ENCODE data around the gene PDZK1IP1. TPM values are rescaled to one million over a fixed set of nuclear protein-coding genes. Genes with fewer than 3 reads are reported as not detected.
A peak's percentile ranks its signal among the peaks of the same experiment; 100 is the strongest.

Gene PDZK1IP1
- polyA plus RNA-seq, 1 donor (not counting 4 experiments of a cell fraction or from before 2014, with no cell fraction given): 1.5 TPM

GRCh38 chr1:47226839-47227215, 37.0 kb upstream of the PDZK1IP1 start:
- Histone ChIP-seq H2AFZ (ENCODE audit: control insufficient read depth, low read length) (no peak overlapping the region), H3K9ac (ENCODE audit: control insufficient read depth, extremely low read depth, insufficient read depth, low read length) (no peak overlapping the region), H3K27me3 (ENCODE audit: control insufficient read depth, extremely low read depth, insufficient read depth, low read length) (peaks cover 95% of the 10 kb centered on the region), H3K79me2 (ENCODE audit: control insufficient read depth, insufficient read depth, low read length) (no peaks in the 10 kb centered on the region), H3K4me3 (ENCODE audit: control insufficient read depth in 2 of 3, extremely low read depth in 1 of 3, insufficient read depth in 2 of 3, low read depth in 1 of 3, low read length in 3 of 3) (no peak overlapping the region), H3K27ac (ENCODE audit: control insufficient read depth, insufficient read depth, low read length) (no peak overlapping the region), H3K9me3 (ENCODE audit: control insufficient read depth, low read depth, low read length) (no peaks in the 10 kb centered on the region), H3K4me2 (ENCODE audit: control insufficient read depth, extremely low read depth, insufficient read depth, low read depth, low read length) (no peak overlapping the region), H4K20me1 (ENCODE audit: control insufficient read depth, extremely low read depth, insufficient read depth, low read length) (peaks cover 12% of the 10 kb centered on the region), H3K9me1 (ENCODE audit: control insufficient read depth, extremely low read depth, insufficient read depth, low read length) (no peaks in the 10 kb centered on the region), H3K36me3 (ENCODE audit: control insufficient read depth in 2 of 2, extremely low read depth in 1 of 2, insufficient read depth in 2 of 2, low read length in 2 of 2) (no peaks in the 10 kb centered on the region), H3K4me1 (ENCODE audit: control insufficient read depth, extremely low read depth, insufficient read depth, low read length) (peaks cover 3% of the 10 kb centered on the region)
- TF ChIP-seq EZH2 (IDR thresholded peaks at IDR 0.05; ENCODE audit: low read length): no peak
- no peak for TF ChIP-seq CTCF (optimal IDR thresholded peaks at IDR 0.05 in 1 of 3, IDR thresholded peaks at IDR 0.05 in 1 of 3, conservative IDR thresholded peaks at IDR 0.05 in 1 of 3; ENCODE audit: extremely low read depth in 1 of 3, insufficient read depth in 2 of 3, low read length in 3 of 3)
- DNase-seq (ENCODE audit: low read depth, low spot score) (no peak), FAIRE-seq (no peak)
- dilution Hi-C loops (cut with MboI; ENCODE audit: extremely low pct_ligation_motif_present, low sequenced_read_pairs): no loop called here

GRCh38 chr1:47226121-47226838, 36.4 kb upstream of the PDZK1IP1 start:
- dilution Hi-C loops (cut with MboI; ENCODE audit: extremely low pct_ligation_motif_present, low sequenced_read_pairs): no loop called here
- no peak for FAIRE-seq

More at GRCh38 chr1:47226121-47226838, 36.4 kb upstream of the PDZK1IP1 start:
- Histone ChIP-seq H4K20me1 (ENCODE audit: control insufficient read depth, extremely low read depth, insufficient read depth, low read length) (peaks cover 10% of the 10 kb centered on the region), H2AFZ (ENCODE audit: control insufficient read depth, low read length) (no peak overlapping the region), H3K4me1 (ENCODE audit: control insufficient read depth, extremely low read depth, insufficient read depth, low read length) (no peaks in the 10 kb centered on the region), H3K9me1 (ENCODE audit: control insufficient read depth, extremely low read depth, insufficient read depth, low read length) (no peaks in the 10 kb centered on the region), H3K4me2 (ENCODE audit: control insufficient read depth, extremely low read depth, insufficient read depth, low read depth, low read length) (no peak overlapping the region), H3K79me2 (ENCODE audit: control insufficient read depth, insufficient read depth, low read length) (no peaks in the 10 kb centered on the region), H3K27me3 (ENCODE audit: control insufficient read depth, extremely low read depth, insufficient read depth, low read length) (peaks cover 89% of the 10 kb centered on the region), H3K36me3 (ENCODE audit: control insufficient read depth in 2 of 2, extremely low read depth in 1 of 2, insufficient read depth in 2 of 2, low read length in 2 of 2) (no peaks in the 10 kb centered on the region), H3K9ac (ENCODE audit: control insufficient read depth, extremely low read depth, insufficient read depth, low read length) (no peak overlapping the region), H3K27ac (ENCODE audit: control insufficient read depth, insufficient read depth, low read length) (no peak overlapping the region), H3K4me3 (ENCODE audit: control insufficient read depth in 2 of 3, extremely low read depth in 1 of 3, insufficient read depth in 2 of 3, low read depth in 1 of 3, low read length in 3 of 3) (no peak overlapping the region), H3K9me3 (ENCODE audit: control insufficient read depth, low read depth, low read length) (no peaks in the 10 kb centered on the region)
- peak; percentile 85 for TF ChIP-seq EZH2 (IDR thresholded peaks at IDR 0.05; ENCODE audit: low read length)
- no peak for TF ChIP-seq CTCF (optimal IDR thresholded peaks at IDR 0.05 in 1 of 3, IDR thresholded peaks at IDR 0.05 in 1 of 3, conservative IDR thresholded peaks at IDR 0.05 in 1 of 3; ENCODE audit: extremely low read depth in 1 of 3, insufficient read depth in 2 of 3, low read length in 3 of 3)
- DNase-seq (ENCODE audit: low read depth, low spot score): no peak
